OCI-LY3 (cell line): ENCODE data around the gene PAQR5.
A peak's percentile ranks its signal among the peaks of the same experiment; 100 is the strongest.

ENCODE experiments used
- H2AFZ ChIP-seq: fragments of 200-600, 300-600 bp; shearing (Covaris generic); 2 replicates; pipeline ENCODE4 v1.6.0; 2014; ENCODE audit warnings: antibody characterized with exemption, low read depth, low read length
- H3K27ac ChIP-seq: fragments of 200-600, 300-600 bp; sonication (generic); 2 replicates; pipeline ENCODE4 v1.5.1; 2014; ENCODE audit warnings: mild to moderate bottlenecking, low read length, moderate library complexity, mixed read lengths
- H3K27me3 ChIP-seq: fragments of 200-600, 300-600 bp; sonication (generic); 2 replicates; pipeline ENCODE4 v1.6.1; 2014; ENCODE audit warnings: low read depth, low read length, mixed read lengths
- H3K36me3 ChIP-seq: fragments of 200-600, 300-600 bp; sonication (generic); replicated peaks from 2 replicates; pipeline ENCODE3; 2014; ENCODE audit warnings: low read depth, low read length, mixed read lengths
- H3K4me1 ChIP-seq: fragments of 300-600, 200-600 bp; sonication (generic); 2 replicates; pipeline ENCODE4 v1.6.1; 2014; ENCODE audit warnings: low read length, mixed read lengths
- H3K4me2 ChIP-seq: fragments of 200-600, 300-600 bp; sonication (generic); 2 replicates; pipeline ENCODE4 v1.6.1; 2014; ENCODE audit warnings: low read length, mixed read lengths
- H3K4me3 ChIP-seq: fragments of 300-600, 200-600 bp; sonication (generic); 2 replicates; pipeline ENCODE4 v1.5.1; 2014; ENCODE audit warnings: antibody characterized with exemption, mild to moderate bottlenecking, low read length, moderate library complexity
- H3K79me2 ChIP-seq: fragments of 300-600, 200-600 bp; shearing (Covaris generic); 2 replicates; pipeline ENCODE4 v1.6.1; 2014; ENCODE audit warnings: mild to moderate bottlenecking, low read length, mixed read lengths
- H3K9ac ChIP-seq: fragments of 300-600, 200-600 bp; shearing (Covaris generic); 2 replicates; pipeline ENCODE4 v1.6.0; 2014; ENCODE audit warnings: mild to moderate bottlenecking, low read length, moderate library complexity
- H3K9me3 ChIP-seq: fragments of 200-600, 300-600 bp; shearing (Covaris generic); 2 replicates; pipeline ENCODE4 v1.6.1; 2014; ENCODE audit warnings: low read length, mixed read lengths; ENCODE audit not compliant: insufficient read depth
- H4K20me1 ChIP-seq: fragments of 200-600, 300-600 bp; sonication (generic); 2 replicates; pipeline ENCODE4 v1.6.1; 2016; ENCODE audit warnings: low read length, mixed read lengths; ENCODE audit not compliant: insufficient read depth
- CTCF ChIP-seq: fragments of 200-600, 300-600 bp; sonication (generic); IDR thresholded peaks from 2 replicates; pipeline ENCODE4 v1.5.1; 2014; ENCODE audit warnings: antibody characterized with exemption, low read length, low read depth
- EZH2phosphoT487 ChIP-seq: fragments of 200-600 bp; shearing (Covaris generic); IDR thresholded peaks from 2 replicates; pipeline ENCODE4 v1.6.1; 2018; ENCODE audit warnings: antibody characterized with exemption, mixed run types, low read depth

PAQR5 gene

GRCh38 chr15:69407719-69408400 is 109.1 kb downstream of the PAQR5 start:
- Histone ChIP-seq H3K9ac (no peak overlapping the region), H2AFZ (no peak overlapping the region), H3K27me3 (no peaks in the 10 kb centered on the region), H3K4me2 (no peak overlapping the region), H3K9me3 (no peaks in the 10 kb centered on the region), H3K27ac (no peak overlapping the region), H3K79me2 (no peaks in the 10 kb centered on the region), H3K36me3 (no peaks in the 10 kb centered on the region), H3K4me1 (peaks cover 10% of the 10 kb centered on the region), H3K4me3 (no peak overlapping the region), H4K20me1 (no peaks in the 10 kb centered on the region)
- TF ChIP-seq CTCF (no peak), EZH2phosphoT487 (no peak)

GRCh38 chr15:69408841-69409240 is 110.1 kb downstream of the PAQR5 start:
- Histone ChIP-seq H3K27me3 (no peaks in the 10 kb centered on the region), H3K27ac (no peak overlapping the region), H3K4me2 (no peak overlapping the region), H3K79me2 (no peaks in the 10 kb centered on the region), H3K9me3 (no peaks in the 10 kb centered on the region), H2AFZ (no peak overlapping the region), H4K20me1 (no peaks in the 10 kb centered on the region), H3K4me3 (no peak overlapping the region), H3K9ac (no peak overlapping the region), H3K36me3 (no peaks in the 10 kb centered on the region), H3K4me1 (peaks cover 10% of the 10 kb centered on the region)
- TF ChIP-seq EZH2phosphoT487, result no peak
- TF ChIP-seq CTCF, result no peak

- no peak overlapping the region for H3K9ac ChIP-seq
- no peak overlapping the region for H2AFZ ChIP-seq
- H4K20me1 ChIP-seq, result no peaks in the 10 kb centered on the region
- H3K27me3 ChIP-seq, result no peaks in the 10 kb centered on the region
- H3K4me3 ChIP-seq, result no peak overlapping the region
- H3K79me2 ChIP-seq, result peaks cover 12% of the 10 kb centered on the region
- H3K27ac ChIP-seq, result no peak overlapping the region
- no peaks in the 10 kb centered on the region for H3K9me3 ChIP-seq
- TF ChIP-seq CTCF (peak; percentile 60), EZH2phosphoT487 (no peak)
- peaks cover 11% of the 10 kb centered on the region for H3K4me1 ChIP-seq
- no peaks in the 10 kb centered on the region for H3K36me3 ChIP-seq
- H3K4me2 ChIP-seq, result no peak overlapping the region; the same call in 1 of the 2 replicates
These were observed 111.6 kb downstream of the PAQR5 start for GRCh38 chr15:69410248-69410874.

- Histone ChIP-seq H3K4me3 (no peak overlapping the region), H2AFZ (no peak overlapping the region), H3K36me3 (peaks cover 8% of the 10 kb centered on the region), H3K9ac (no peak overlapping the region), H3K9me3 (no peaks in the 10 kb centered on the region), H3K27me3 (no peaks in the 10 kb centered on the region), H3K4me1 (peaks cover 20% of the 10 kb centered on the region), H4K20me1 (no peaks in the 10 kb centered on the region), H3K79me2 (peaks cover 30% of the 10 kb centered on the region), H3K4me2 (no peak overlapping the region), H3K27ac (no peak overlapping the region)
- TF ChIP-seq CTCF (no peak), EZH2phosphoT487 (no peak)
These were observed 113.6 kb downstream of the PAQR5 start for GRCh38 chr15:69412274-69412673.
